Caco-2 (cell line): ENCODE results near the gene PAM. TPM values are rescaled to one million over a fixed set of nuclear protein-coding genes. Genes with fewer than 3 reads are reported as not detected.

Experiments
- BruUV-seq: library from RNA; stranded (reverse); fragments of 400-500 nt; replicated peaks from 2 replicates; lab custom pipeline; 2021; lab: Mats Ljungman, UMichigan
- CTCF ChIA-PET: fragments of 300-600 bp; sonication (Branson Sonifier 250); formaldehyde crosslinking; loops from one replicate; lab custom pipeline; 2022; ENCODE audit warnings: antibody characterized with exemption; lab: Charles Lee
- POLR2A ChIA-PET: fragments of 300-600 bp; sonication (Branson Sonifier 250); formaldehyde crosslinking; loops from one replicate; lab custom pipeline; 2022; ENCODE audit warnings: antibody characterized with exemption; lab: Charles Lee
- DNase-seq, 2 experiments: peaks; one replicate each; pipeline versions ENCODE4 v3.0.0 to v3.0.0-alpha.2; 2020 to 2022
- H3K27me3 ChIP-seq: replicated peaks from 2 replicates; pipeline ENCODE4 v1.6.0; 2011; ENCODE audit warnings: low read length; ENCODE audit not compliant: control insufficient read depth, insufficient read depth
- H3K36me3 ChIP-seq: 2 replicates; pipeline ENCODE4 v1.5.1; 2011; ENCODE audit warnings: low read length; ENCODE audit not compliant: control insufficient read depth, insufficient read depth
- H3K4me1 ChIP-seq: fragments of 250-450 bp; sonication (Bioruptor Pico); 2 replicates; pipeline ENCODE4 v1.5.1; 2020; ENCODE audit warnings: mild to moderate bottlenecking
- H3K4me3 ChIP-seq: 2 replicates; pipeline ENCODE4 v1.5.1; 2011; ENCODE audit warnings: low read depth, mild to moderate bottlenecking, control low read depth, low read length
- H3K9me3 ChIP-seq: fragments of 250-450 bp; sonication (Bioruptor Pico); 2 replicates; pipeline ENCODE4 v1.5.1; 2020; ENCODE audit warnings: mild to moderate bottlenecking, moderate library complexity
- H3K27ac Mint-ChIP-seq: one replicate; pipeline ENCODE4 v1.8.0; 2022; ENCODE audit warnings: mixed read lengths; ENCODE audit not compliant: unreplicated experiment
- H3K27me3 Mint-ChIP-seq: one replicate; pipeline ENCODE4 v1.8.0; 2022; ENCODE audit warnings: mixed read lengths; ENCODE audit not compliant: insufficient read depth, unreplicated experiment
- H3K36me3 Mint-ChIP-seq: one replicate; pipeline ENCODE4 v1.8.0; 2022; ENCODE audit warnings: mild to moderate bottlenecking, mixed read lengths; ENCODE audit not compliant: insufficient read depth, unreplicated experiment
- H3K4me1 Mint-ChIP-seq: one replicate; pipeline ENCODE4 v1.8.0; 2022; ENCODE audit warnings: low read depth, mixed read lengths; ENCODE audit not compliant: unreplicated experiment
- H3K4me3 Mint-ChIP-seq: one replicate; pipeline ENCODE4 v1.8.0; 2022; ENCODE audit warnings: mild to moderate bottlenecking, moderate library complexity, mixed read lengths; ENCODE audit not compliant: unreplicated experiment
- H3K9me3 Mint-ChIP-seq: one replicate; pipeline ENCODE4 v1.8.0; 2022; ENCODE audit warnings: mixed read lengths; ENCODE audit not compliant: unreplicated experiment
- intact Hi-C: fragments of 100-400 bp; cut with micrococcal nuclease; formaldehyde crosslinking; loops from one replicate; pipeline ENCODE4 v1.10.0; 2022; ENCODE audit not compliant: unreplicated experiment
- total RNA-seq: library from RNA; stranded (reverse); gene quantifications from 2 replicates; pipeline ENCODE4 v1.2.3, GENCODE V29; 2022
- TF ChIP-seq, protein P1 (sequence below), 2 experiments: fragments of 200-600 bp in 1 of 2; IDR thresholded peaks; 1 replicate in 1 of 2; 2 replicates in 1 of 2; pipeline versions ENCODE4 v1.5.1 to v1.8.0; 2011 to 2022; ENCODE audit warnings: antibody characterized with exemption in 1 of 2, control low read depth in 1 of 2, inconsistent platforms in 1 of 2, low read depth in 1 of 2, low read length in 1 of 2, mild to moderate bottlenecking in 1 of 2, moderate library complexity in 1 of 2; ENCODE audit not compliant: insufficient read depth in 1 of 2, severe bottlenecking in 1 of 2, unreplicated experiment in 1 of 2

The PAM gene
- total RNA-seq, 1 experiment from 2014 or later, result 48.0 TPM

DNA sequence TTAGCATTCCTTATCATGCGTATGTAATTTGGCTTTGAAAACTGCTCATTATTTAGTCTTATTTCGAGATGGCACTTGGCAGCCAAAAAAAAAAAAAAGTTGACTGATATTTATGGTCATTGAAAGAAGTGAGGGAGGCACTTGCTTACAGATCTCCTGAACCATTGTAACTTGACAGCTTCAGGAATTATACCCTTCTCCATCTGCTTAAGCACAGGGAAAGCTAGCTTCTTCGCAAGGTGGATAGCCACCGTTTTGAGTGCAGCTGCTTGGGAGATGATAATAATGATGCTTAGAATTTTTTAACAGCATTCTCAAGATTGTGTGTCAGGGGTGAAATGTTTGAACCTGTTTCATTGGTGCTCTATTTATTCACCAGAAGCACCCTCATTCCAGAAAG lies 248.8 kb downstream of the PAM start:
- Histone ChIP-seq H3K4me1 (no peaks in the 10 kb centered on the region), H3K9me3 (no peaks in the 10 kb centered on the region), H3K36me3 (no peaks in the 10 kb centered on the region), H3K4me3 (no peak overlapping the region), H3K27me3 (no peaks in the 10 kb centered on the region)
- CTCF ChIA-PET, result no interaction called here
- no peaks in the 10 kb centered on the region for H3K9me3 Mint-ChIP-seq
- no peaks in the 10 kb centered on the region for H3K4me1 Mint-ChIP-seq
- POLR2A ChIA-PET, result no interaction called here
- TF ChIP-seq, protein P1, sequence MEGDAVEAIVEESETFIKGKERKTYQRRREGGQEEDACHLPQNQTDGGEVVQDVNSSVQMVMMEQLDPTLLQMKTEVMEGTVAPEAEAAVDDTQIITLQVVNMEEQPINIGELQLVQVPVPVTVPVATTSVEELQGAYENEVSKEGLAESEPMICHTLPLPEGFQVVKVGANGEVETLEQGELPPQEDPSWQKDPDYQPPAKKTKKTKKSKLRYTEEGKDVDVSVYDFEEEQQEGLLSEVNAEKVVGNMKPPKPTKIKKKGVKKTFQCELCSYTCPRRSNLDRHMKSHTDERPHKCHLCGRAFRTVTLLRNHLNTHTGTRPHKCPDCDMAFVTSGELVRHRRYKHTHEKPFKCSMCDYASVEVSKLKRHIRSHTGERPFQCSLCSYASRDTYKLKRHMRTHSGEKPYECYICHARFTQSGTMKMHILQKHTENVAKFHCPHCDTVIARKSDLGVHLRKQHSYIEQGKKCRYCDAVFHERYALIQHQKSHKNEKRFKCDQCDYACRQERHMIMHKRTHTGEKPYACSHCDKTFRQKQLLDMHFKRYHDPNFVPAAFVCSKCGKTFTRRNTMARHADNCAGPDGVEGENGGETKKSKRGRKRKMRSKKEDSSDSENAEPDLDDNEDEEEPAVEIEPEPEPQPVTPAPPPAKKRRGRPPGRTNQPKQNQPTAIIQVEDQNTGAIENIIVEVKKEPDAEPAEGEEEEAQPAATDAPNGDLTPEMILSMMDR (IDR thresholded peaks at IDR 0.05; ENCODE audit: insufficient read depth in 1 of 2, low read depth in 1 of 2, low read length in 1 of 2, severe bottlenecking in 1 of 2, unreplicated experiment in 1 of 2), result no peak
- H3K36me3 Mint-ChIP-seq, result no peaks in the 10 kb centered on the region
- intact Hi-C loops, result no loop called here
- BruUV-seq, result no TSS peak
- no peaks in the 10 kb centered on the region for H3K27me3 Mint-ChIP-seq
- H3K4me3 Mint-ChIP-seq, result no peak overlapping the region
- H3K27ac Mint-ChIP-seq, result no peak overlapping the region
- no peak for DNase-seq

DNA sequence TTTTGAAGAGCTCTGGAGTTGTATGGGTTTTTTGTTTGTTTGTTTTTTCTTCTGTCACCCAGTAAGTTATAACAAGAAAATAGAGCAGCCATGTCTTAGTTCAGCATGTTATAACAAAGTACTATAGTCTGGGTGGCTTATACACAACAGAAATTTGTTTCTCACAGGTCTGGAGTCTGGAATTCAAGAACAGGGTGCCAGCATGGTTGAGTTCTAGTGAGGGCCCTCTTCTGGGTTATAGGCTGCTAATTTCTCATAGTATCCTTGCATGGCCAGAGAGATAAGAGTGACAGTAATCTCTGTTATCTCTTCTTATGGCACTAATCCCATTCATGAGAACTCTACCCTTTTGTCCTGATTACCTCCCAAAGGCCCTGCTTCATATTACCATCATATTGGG lies 250.2 kb downstream of the PAM start:
- no peak overlapping the region for H3K4me3 Mint-ChIP-seq
- no peak overlapping the region for H3K27ac Mint-ChIP-seq
- no peak overlapping the region for H3K4me3 ChIP-seq
- no peaks in the 10 kb centered on the region for H3K9me3 ChIP-seq
- H3K27me3 Mint-ChIP-seq, result no peaks in the 10 kb centered on the region
- POLR2A ChIA-PET, result no interaction called here
- no peak for DNase-seq
- no TSS peak for BruUV-seq
- no peaks in the 10 kb centered on the region for H3K4me1 Mint-ChIP-seq
- intact Hi-C loops, result no loop called here
- H3K9me3 Mint-ChIP-seq, result no peaks in the 10 kb centered on the region
- H3K36me3 Mint-ChIP-seq, result no peaks in the 10 kb centered on the region
- CTCF ChIA-PET, result no interaction called here
- no peaks in the 10 kb centered on the region for H3K36me3 ChIP-seq
- TF ChIP-seq, protein P1 (IDR thresholded peaks at IDR 0.05; ENCODE audit: insufficient read depth in 1 of 2, low read depth in 1 of 2, low read length in 1 of 2, severe bottlenecking in 1 of 2, unreplicated experiment in 1 of 2), result no peak
- H3K27me3 ChIP-seq, result no peaks in the 10 kb centered on the region
- H3K4me1 ChIP-seq, result no peaks in the 10 kb centered on the region

DNA sequence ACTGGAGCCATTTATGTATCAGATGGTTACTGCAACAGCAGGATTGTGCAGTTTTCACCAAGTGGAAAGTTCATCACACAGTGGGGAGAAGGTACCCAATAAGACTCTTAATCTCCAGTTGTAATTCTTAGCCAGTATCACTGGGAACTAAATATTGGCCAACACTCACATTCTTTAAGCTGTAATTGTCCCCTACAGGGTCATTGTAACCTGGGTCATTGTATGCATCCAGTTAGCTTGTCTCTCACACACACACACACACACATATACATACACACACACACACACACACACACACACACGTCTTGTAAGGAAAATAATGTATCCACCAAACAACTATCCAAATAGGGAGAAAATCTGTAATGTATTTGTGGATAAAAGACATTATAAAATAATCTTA lies 251.8 kb downstream of the PAM start:
- no peak for DNase-seq
- CTCF ChIA-PET, result no interaction called here
- TF ChIP-seq, protein P1 (IDR thresholded peaks at IDR 0.05; ENCODE audit: insufficient read depth in 1 of 2, low read depth in 1 of 2, low read length in 1 of 2, severe bottlenecking in 1 of 2, unreplicated experiment in 1 of 2), result no peak
- Mint-ChIP-seq H3K36me3 (no peaks in the 10 kb centered on the region), H3K4me1 (no peaks in the 10 kb centered on the region), H3K27me3 (no peaks in the 10 kb centered on the region), H3K27ac (no peak overlapping the region), H3K9me3 (no peaks in the 10 kb centered on the region), H3K4me3 (no peak overlapping the region)
- intact Hi-C loops, result no loop called here
- POLR2A ChIA-PET, result no interaction called here
- H3K27me3 ChIP-seq, result no peaks in the 10 kb centered on the region
- H3K36me3 ChIP-seq, result no peaks in the 10 kb centered on the region
- no peaks in the 10 kb centered on the region for H3K9me3 ChIP-seq
- BruUV-seq, result no TSS peak
- H3K4me1 ChIP-seq, result no peaks in the 10 kb centered on the region
- H3K4me3 ChIP-seq, result no peak overlapping the region
